ENCODE measurements around the gene KDM5B. TPM values are rescaled to one million over a fixed set of nuclear protein-coding genes. Genes with fewer than 3 reads are reported as not detected.
A peak's percentile ranks its signal among the peaks of the same experiment; 100 is the strongest.
"Not testable (repeated sequence)": the region's sequence is repeated elsewhere in the genome, so short reads cannot be mapped to it uniquely, and the experiment has no call there.

KDM5B gene
- total RNA-seq, 2 experiments from 2014 or later, result 59.5 to 70.3 TPM

GRCh38 chr1:202798792-202799331 is 9.4 kb downstream of the KDM5B start:
- Mint-ChIP-seq H3K27ac (no peak overlapping the region), H3K9me3 (no peaks in the 10 kb centered on the region), H3K4me3 (no peak overlapping the region), H3K27me3 (no peaks in the 10 kb centered on the region), H3K36me3 (ENCODE audit: low read depth) (peaks cover 14% of the 10 kb centered on the region), H3K4me1 (peaks cover 41% of the 10 kb centered on the region)
- CTCF ChIA-PET, result no interaction called here
- POLR2A ChIA-PET, result interaction anchor here (0.6 to 1.4 kb wide), 3 partner anchors 9 to 36 kb away, joined by 3 to 4 read pairs (median 3); partner anchors contain the start of gene KDM5B
- DNase-seq, result no peak

DNA sequence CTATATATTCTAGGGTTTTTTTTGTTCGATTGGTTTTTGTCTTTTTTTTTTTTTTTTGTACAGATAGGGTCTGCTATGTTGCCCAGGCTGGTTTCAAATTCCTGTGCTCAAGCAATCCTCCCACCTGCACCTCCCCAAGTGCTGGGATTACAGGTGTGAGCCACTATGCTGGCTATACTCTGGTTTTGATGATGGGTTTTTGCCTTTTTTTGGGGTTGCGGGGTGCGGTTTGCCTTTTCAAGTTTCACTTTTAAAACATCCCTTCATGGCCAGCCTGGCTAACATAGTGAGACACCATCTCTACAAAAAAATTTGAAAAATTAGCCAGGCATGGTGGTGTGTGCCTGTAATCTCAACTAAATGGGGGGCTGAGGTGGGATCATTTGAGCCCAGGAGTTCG is 10.0 kb downstream of the KDM5B start:
- CTCF ChIA-PET, result interaction anchor here (0.7 kb wide), 1 partner anchor 1734 kb away, joined by 3 read pairs; no protein-coding TSS in a partner anchor
- Mint-ChIP-seq H3K9me3 (no peaks in the 10 kb centered on the region), H3K36me3 (ENCODE audit: low read depth) (peaks cover 14% of the 10 kb centered on the region), H3K4me1 (peaks cover 38% of the 10 kb centered on the region), H3K27me3 (no peaks in the 10 kb centered on the region), H3K4me3 (no peak overlapping the region), H3K27ac (no peak overlapping the region)
- DNase-seq, result peak; percentile 29
- POLR2A ChIA-PET, result interaction anchor here (0.8 to 1.4 kb wide), 2 partner anchors 10 to 12 kb away, joined by 3 to 4 read pairs; partner anchors contain the start of gene KDM5B

- CTCF ChIA-PET, result no interaction called here
- no peak overlapping the region for H3K4me3 Mint-ChIP-seq
- H3K9me3 Mint-ChIP-seq, result no peaks in the 10 kb centered on the region
- peaks cover 10% of the 10 kb centered on the region for H3K36me3 Mint-ChIP-seq (ENCODE audit: low read depth)
- H3K27me3 Mint-ChIP-seq, result no peaks in the 10 kb centered on the region
- POLR2A ChIA-PET, result interaction anchor here (0.7 to 1.0 kb wide), 2 partner anchors 9 to 16 kb away, joined by 3 read pairs; no protein-coding TSS in a partner anchor
- H3K4me1 Mint-ChIP-seq, result peaks cover 25% of the 10 kb centered on the region
- no peak overlapping the region for H3K27ac Mint-ChIP-seq
- DNase-seq, result no peak
These were observed 11.6 kb downstream of the KDM5B start for GRCh38 chr1:202796670-202797069.

- POLR2A ChIA-PET; H3K27ac Mint-ChIP-seq; H3K4me3 Mint-ChIP-seq; H3K27me3 Mint-ChIP-seq; H3K36me3 Mint-ChIP-seq (ENCODE audit: low read depth); CTCF ChIA-PET; H3K9me3 Mint-ChIP-seq; DNase-seq: not testable (repeated sequence)
- H3K4me1 Mint-ChIP-seq, result peaks cover 21% of the 10 kb centered on the region
These were observed 13.3 kb downstream of the KDM5B start for GRCh38 chr1:202794931-202795330.

GRCh38 chr1:202794051-202794740 is 14.0 kb downstream of the KDM5B start:
- peaks cover 2% of the 10 kb centered on the region for H3K36me3 Mint-ChIP-seq (ENCODE audit: low read depth)
- DNase-seq, result no peak
- CTCF ChIA-PET, result no interaction called here
- peaks cover 21% of the 10 kb centered on the region for H3K4me1 Mint-ChIP-seq
- H3K27ac Mint-ChIP-seq, result no peak overlapping the region
- no peaks in the 10 kb centered on the region for H3K27me3 Mint-ChIP-seq
- POLR2A ChIA-PET, result no interaction called here
- no peak overlapping the region for H3K4me3 Mint-ChIP-seq
- H3K9me3 Mint-ChIP-seq, result no peaks in the 10 kb centered on the region

DNA sequence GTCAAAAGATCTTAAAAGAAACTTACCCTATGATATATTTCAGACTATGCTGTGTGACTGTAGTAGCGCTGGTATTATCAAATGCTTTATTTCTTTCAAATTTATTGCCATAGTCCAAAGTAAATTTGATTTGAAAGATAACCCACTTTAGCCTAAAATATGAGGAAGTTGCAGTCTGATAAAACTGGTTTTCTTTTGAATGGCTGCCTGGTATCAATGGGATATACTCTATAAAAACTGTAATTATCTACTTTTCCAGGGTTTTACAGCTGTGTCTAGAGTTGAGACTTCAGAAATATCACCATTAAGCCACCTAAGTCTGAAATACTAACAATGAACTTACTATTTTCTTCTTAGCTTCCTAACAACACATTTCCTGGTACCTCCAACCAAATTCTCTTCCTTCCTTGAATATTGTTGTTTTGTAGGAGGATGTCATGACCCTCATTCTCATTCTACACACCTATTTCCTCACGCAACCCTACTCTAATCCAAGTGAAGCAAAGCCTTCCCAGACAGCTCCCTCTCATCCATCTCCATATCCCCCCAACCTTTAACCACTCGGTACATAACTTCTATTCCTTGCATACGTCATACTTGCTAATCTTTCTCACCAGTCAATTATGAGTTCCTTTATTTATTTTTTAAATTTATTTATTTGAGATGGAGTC is 17.0 kb downstream of the KDM5B start:
- no peak overlapping the region for H3K27ac Mint-ChIP-seq
- ChIA-PET POLR2A (no interaction called here), CTCF (interaction anchor here (0.7 to 1.3 kb wide), 3 partner anchors 9 to 72 kb away, joined by 3 to 4 read pairs (median 4); no protein-coding TSS in a partner anchor)
- H3K27me3 Mint-ChIP-seq, result no peaks in the 10 kb centered on the region
- peaks cover 6% of the 10 kb centered on the region for H3K36me3 Mint-ChIP-seq (ENCODE audit: low read depth)
- H3K4me1 Mint-ChIP-seq, result peaks cover 12% of the 10 kb centered on the region
- no peak overlapping the region for H3K4me3 Mint-ChIP-seq
- no peaks in the 10 kb centered on the region for H3K9me3 Mint-ChIP-seq
- DNase-seq, result no peak

DNA sequence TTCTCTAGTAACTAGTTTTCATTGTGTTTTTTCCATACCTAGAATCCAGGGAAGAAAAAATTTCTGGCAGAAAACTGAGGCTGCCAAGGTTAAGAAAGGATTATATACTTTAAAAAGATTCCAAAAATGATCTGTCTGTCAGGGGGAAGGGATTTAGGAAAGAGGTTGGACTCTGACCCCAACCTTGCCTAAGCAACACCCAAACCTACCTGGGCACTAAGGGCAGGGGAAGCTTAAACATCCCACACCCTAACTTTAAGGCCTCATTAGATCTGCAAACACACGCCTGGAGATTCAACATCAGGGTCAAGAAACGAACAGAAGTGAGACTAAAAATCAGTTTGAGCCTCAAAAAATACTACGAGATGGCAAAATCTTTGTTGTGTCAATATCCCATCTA is 19.4 kb downstream of the KDM5B start:
- Mint-ChIP-seq H3K27me3 (no peaks in the 10 kb centered on the region), H3K36me3 (ENCODE audit: low read depth) (peaks cover 6% of the 10 kb centered on the region), H3K27ac (no peak overlapping the region), H3K4me3 (no peak overlapping the region), H3K9me3 (no peaks in the 10 kb centered on the region), H3K4me1 (peaks cover 5% of the 10 kb centered on the region)
- no peak for DNase-seq
- CTCF ChIA-PET, result no interaction called here
- POLR2A ChIA-PET, result no interaction called here

GRCh38 chr1:202786804-202787203 is 21.4 kb downstream of the KDM5B start:
- Mint-ChIP-seq H3K27ac (no peak overlapping the region), H3K9me3 (no peaks in the 10 kb centered on the region), H3K4me1 (peaks cover 5% of the 10 kb centered on the region), H3K27me3 (no peaks in the 10 kb centered on the region), H3K4me3 (no peak overlapping the region), H3K36me3 (ENCODE audit: low read depth) (peaks cover 6% of the 10 kb centered on the region)
- DNase-seq, result no peak
- ChIA-PET POLR2A (no interaction called here), CTCF (interaction anchor here (1.1 kb wide), 1 partner anchor 34 kb away, joined by 3 read pairs; no protein-coding TSS in a partner anchor)

- Mint-ChIP-seq H3K27ac (no peak overlapping the region), H3K4me3 (no peak overlapping the region), H3K27me3 (no peaks in the 10 kb centered on the region), H3K9me3 (no peaks in the 10 kb centered on the region), H3K36me3 (ENCODE audit: low read depth) (peaks cover 8% of the 10 kb centered on the region), H3K4me1 (no peaks in the 10 kb centered on the region)
- CTCF ChIA-PET, result interaction anchor here (0.7 to 1.3 kb wide), 3 partner anchors 10 to 34 kb away, joined by 3 to 4 read pairs (median 3); no protein-coding TSS in a partner anchor
- no peak for DNase-seq
- POLR2A ChIA-PET, result interaction anchor here (1.0 to 1.1 kb wide), 2 partner anchors 15 to 108 kb away, joined by 3 read pairs; partner anchors contain the start of gene RABIF
These were observed 27.0 kb downstream of the KDM5B start for GRCh38 chr1:202781180-202781579.

DNA sequence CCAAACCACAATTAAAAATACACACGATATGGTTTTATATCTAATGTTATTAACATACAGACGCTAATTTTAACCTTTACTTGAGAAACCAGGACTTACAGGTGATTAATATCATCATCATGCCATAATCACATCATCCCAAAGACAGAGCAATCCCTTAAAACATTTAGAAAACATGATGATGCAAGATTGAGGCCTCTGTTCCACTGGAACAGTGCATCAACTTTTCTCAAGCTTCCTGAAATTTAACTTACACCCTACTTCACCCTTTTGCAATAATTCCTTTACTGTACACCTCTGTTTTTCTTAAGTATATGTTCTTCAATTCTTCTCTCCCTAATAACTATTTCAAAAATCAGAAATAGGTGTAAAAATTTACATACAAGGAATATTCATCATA is 38.1 kb downstream of the KDM5B start:
- no peaks in the 10 kb centered on the region for H3K27me3 Mint-ChIP-seq
- H3K36me3 Mint-ChIP-seq (ENCODE audit: low read depth), result peaks cover 48% of the 10 kb centered on the region
- no peaks in the 10 kb centered on the region for H3K9me3 Mint-ChIP-seq
- POLR2A ChIA-PET, result no interaction called here
- no peak overlapping the region for H3K27ac Mint-ChIP-seq
- no peak overlapping the region for H3K4me3 Mint-ChIP-seq
- no peaks in the 10 kb centered on the region for H3K4me1 Mint-ChIP-seq
- CTCF ChIA-PET, result no interaction called here
- DNase-seq, result no peak

- Mint-ChIP-seq H3K27ac (no peak overlapping the region), H3K36me3 (ENCODE audit: low read depth) (peaks cover 53% of the 10 kb centered on the region), H3K4me1 (no peaks in the 10 kb centered on the region), H3K27me3 (no peaks in the 10 kb centered on the region), H3K4me3 (no peak overlapping the region), H3K9me3 (no peaks in the 10 kb centered on the region)
- DNase-seq, result no peak
- ChIA-PET POLR2A (no interaction called here), CTCF (interaction anchor here (0.6 kb wide), 1 partner anchor 109 kb away, joined by 4 read pairs; no protein-coding TSS in a partner anchor)
These were observed 42.5 kb downstream of the KDM5B start for GRCh38 chr1:202765721-202766120.

GRCh38 chr1:202762019-202762418 is 46.2 kb downstream of the KDM5B start:
- POLR2A ChIA-PET, result no interaction called here
- Mint-ChIP-seq H3K36me3 (ENCODE audit: low read depth) (peaks cover 56% of the 10 kb centered on the region), H3K27me3 (no peaks in the 10 kb centered on the region), H3K27ac (no peak overlapping the region), H3K9me3 (no peaks in the 10 kb centered on the region), H3K4me3 (no peak overlapping the region), H3K4me1 (no peaks in the 10 kb centered on the region)
- no peak for DNase-seq
- CTCF ChIA-PET, result interaction anchor here (1.0 kb wide), 1 partner anchor 101 kb away, joined by 4 read pairs; no protein-coding TSS in a partner anchor

- ChIA-PET CTCF (interaction anchor here (0.8 kb wide), 1 partner anchor 41 kb away, joined by 4 read pairs; no protein-coding TSS in a partner anchor), POLR2A (no interaction called here)
- H3K9me3 Mint-ChIP-seq, result no peaks in the 10 kb centered on the region
- H3K36me3 Mint-ChIP-seq (ENCODE audit: low read depth), result peaks cover 59% of the 10 kb centered on the region
- no peaks in the 10 kb centered on the region for H3K4me1 Mint-ChIP-seq
- no peak overlapping the region for H3K27ac Mint-ChIP-seq
- H3K4me3 Mint-ChIP-seq, result no peak overlapping the region
- H3K27me3 Mint-ChIP-seq, result no peaks in the 10 kb centered on the region
- DNase-seq, result no peak
These were observed 47.6 kb downstream of the KDM5B start for GRCh38 chr1:202760589-202760988.

Data from activated CD4-positive, alpha-beta memory T cell treated with anti-CD3 and anti-CD28 coated beads, Interleukin-2, amount 10 ng/mL, durations not matched to agents 7 days and 5 days (primary cell).